Panc1 (cell line): ENCODE data around the gene C20orf204. TPM values are rescaled to one million over a fixed set of nuclear protein-coding genes. Genes with fewer than 3 reads are reported as not detected.

Experiments
- ATAC-seq: fragments of 200-7000 bp; cut with Tn5 transposase; 2 replicates; pipeline ENCODE4 v1.9.1; 2020; ENCODE audit warnings: mild to moderate bottlenecking, moderate library complexity
- BruUV-seq: library from RNA; stranded (reverse); fragments of 400-500 nt; replicated peaks from 2 replicates; lab custom pipeline; 2021; lab: Mats Ljungman, UMichigan
- CTCF ChIA-PET: fragments of 300-600 bp; sonication (Branson Sonifier 250); formaldehyde crosslinking; loops from one replicate; lab custom pipeline; 2022; ENCODE audit warnings: antibody characterized with exemption; lab: Charles Lee
- POLR2A ChIA-PET: fragments of 300-600 bp; sonication (Branson Sonifier 250); formaldehyde crosslinking; loops from one replicate; lab custom pipeline; 2022; ENCODE audit warnings: antibody characterized with exemption; lab: Charles Lee
- DNase-seq: peaks from one replicate; pipeline ENCODE4 v3.0.0-alpha.2; 2010; ENCODE audit warnings: low read depth, low spot score
- H3K27ac ChIP-seq: 2 replicates; pipeline ENCODE4 v1.5.1; 2011; ENCODE audit warnings: mild to moderate bottlenecking, low read length, inconsistent platforms
- H3K27me3 ChIP-seq: fragments of 200-500 bp; sonication (Bioruptor generic); 2 replicates; pipeline ENCODE4 v1.6.0; 2014; ENCODE audit warnings: low read length, inconsistent platforms; ENCODE audit not compliant: control insufficient read depth, insufficient read depth
- H3K36me3 ChIP-seq: fragments of 200-500 bp; sonication (Bioruptor generic); 2 replicates; pipeline ENCODE4 v1.5.1; 2014; ENCODE audit warnings: inconsistent platforms, mild to moderate bottlenecking, low read length, moderate library complexity; ENCODE audit not compliant: control insufficient read depth, insufficient read depth
- H3K4me1 ChIP-seq: 2 replicates; pipeline ENCODE4 v1.5.1; 2011; ENCODE audit warnings: inconsistent platforms, mild to moderate bottlenecking, low read length, moderate library complexity; ENCODE audit not compliant: control insufficient read depth, insufficient read depth
- H3K4me3 ChIP-seq, 2 experiments: 2 replicates each; pipeline ENCODE4 v1.5.1; 2011 to 2012; ENCODE audit warnings: low read depth in 2 of 2, low read length in 2 of 2, mild to moderate bottlenecking in 2 of 2, inconsistent platforms in 1 of 2, moderate library complexity in 1 of 2
- H3K9me3 ChIP-seq: fragments of 200-500 bp; sonication (Bioruptor generic); 2 replicates; pipeline ENCODE4 v1.5.1; 2014; ENCODE audit warnings: low read depth, mild to moderate bottlenecking, inconsistent platforms, low read length, moderate library complexity; ENCODE audit not compliant: control insufficient read depth, insufficient read depth
- POLR2AphosphoS5 ChIP-seq: IDR thresholded peaks from 2 replicates; pipeline ENCODE4 v1.6.1; 2012; ENCODE audit warnings: mild to moderate bottlenecking, low read depth, low read length, moderate library complexity
- REST ChIP-seq, 2 experiments: IDR thresholded peaks; 2 replicates each; pipeline ENCODE4 v1.6.1; 2011 to 2012; ENCODE audit warnings: low read depth in 2 of 2, control low read depth in 1 of 2, low read length in 1 of 2, mild to moderate bottlenecking in 1 of 2, moderate library complexity in 1 of 2; ENCODE audit not compliant: insufficient read depth in 1 of 2
- SIN3A ChIP-seq: IDR thresholded peaks from 2 replicates; pipeline ENCODE4 v1.6.1; 2012; ENCODE audit warnings: low read depth, mild to moderate bottlenecking, low read length, moderate library complexity, borderline replicate concordance; ENCODE audit not compliant: insufficient read depth
- TCF7L2 ChIP-seq: IDR thresholded peaks from 2 replicates; pipeline ENCODE4 v1.6.1; 2011; ENCODE audit warnings: mild to moderate bottlenecking, low read depth, low read length, inconsistent platforms
- in situ Hi-C: cut with HindIII; loops from 2 replicates; pipeline ENCODE4 v1.10.0; 2016; ENCODE audit warnings: low sequenced_read_pairs, low pct_unique_long_range_greater_than_20kb
- intact Hi-C: fragments of 100-400 bp; cut with micrococcal nuclease; formaldehyde crosslinking; loops from one replicate; pipeline ENCODE4 v1.10.0; 2022; ENCODE audit not compliant: unreplicated experiment
- total RNA-seq: library from RNA; stranded (reverse); gene quantifications from one replicate; pipeline ENCODE4 v1.2.1, GENCODE V29; 2021; ENCODE audit not compliant: unreplicated experiment
- TF ChIP-seq, protein P1 (sequence below): fragments of 450-650 bp; IDR thresholded peaks from 2 replicates; pipeline ENCODE4 v1.5.1; 2017; ENCODE audit warnings: mild to moderate bottlenecking

The C20orf204 gene
- total RNA-seq, 1 experiment from 2014 or later = 1.9 TPM

- TF ChIP-seq REST (IDR thresholded peaks at IDR 0.05; ENCODE audit: insufficient read depth in 1 of 2, low read depth in 2 of 2, low read length in 1 of 2) = no peak
- TF ChIP-seq, protein P1, sequence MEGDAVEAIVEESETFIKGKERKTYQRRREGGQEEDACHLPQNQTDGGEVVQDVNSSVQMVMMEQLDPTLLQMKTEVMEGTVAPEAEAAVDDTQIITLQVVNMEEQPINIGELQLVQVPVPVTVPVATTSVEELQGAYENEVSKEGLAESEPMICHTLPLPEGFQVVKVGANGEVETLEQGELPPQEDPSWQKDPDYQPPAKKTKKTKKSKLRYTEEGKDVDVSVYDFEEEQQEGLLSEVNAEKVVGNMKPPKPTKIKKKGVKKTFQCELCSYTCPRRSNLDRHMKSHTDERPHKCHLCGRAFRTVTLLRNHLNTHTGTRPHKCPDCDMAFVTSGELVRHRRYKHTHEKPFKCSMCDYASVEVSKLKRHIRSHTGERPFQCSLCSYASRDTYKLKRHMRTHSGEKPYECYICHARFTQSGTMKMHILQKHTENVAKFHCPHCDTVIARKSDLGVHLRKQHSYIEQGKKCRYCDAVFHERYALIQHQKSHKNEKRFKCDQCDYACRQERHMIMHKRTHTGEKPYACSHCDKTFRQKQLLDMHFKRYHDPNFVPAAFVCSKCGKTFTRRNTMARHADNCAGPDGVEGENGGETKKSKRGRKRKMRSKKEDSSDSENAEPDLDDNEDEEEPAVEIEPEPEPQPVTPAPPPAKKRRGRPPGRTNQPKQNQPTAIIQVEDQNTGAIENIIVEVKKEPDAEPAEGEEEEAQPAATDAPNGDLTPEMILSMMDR = no peak
- Histone ChIP-seq H3K36me3 (peaks cover 9% of the 10 kb centered on the region), H3K27ac (no peak overlapping the region), H3K9me3 (no peaks in the 10 kb centered on the region), H3K4me1 (no peaks in the 10 kb centered on the region), H3K27me3 (no peaks in the 10 kb centered on the region), H3K4me3 (no peak overlapping the region)
- POLR2A ChIA-PET = no interaction called here
- intact Hi-C loops = no loop called here
- ATAC-seq (no peak), DNase-seq (no peak)
- no TSS peak for BruUV-seq
- CTCF ChIA-PET = interaction anchor here (0.9 kb wide), 1 partner anchor 9 kb away, joined by 3 read pairs; no protein-coding TSS in a partner anchor
- in situ Hi-C loops = no loop called here
These were observed 6.5 kb upstream of the C20orf204 start for GRCh38 chr20:64029293-64030117.

GRCh38 chr20:64030371-64031134, 5.4 kb upstream of the C20orf204 start:
- ChIA-PET POLR2A (no interaction called here), CTCF (interaction anchor here (0.9 kb wide), 1 partner anchor 8 kb away, joined by 3 read pairs; no protein-coding TSS in a partner anchor)
- Histone ChIP-seq H3K27me3 (no peaks in the 10 kb centered on the region), H3K36me3 (peaks cover 8% of the 10 kb centered on the region), H3K4me3 (no peak overlapping the region), H3K4me1 (peaks cover 10% of the 10 kb centered on the region), H3K27ac (no peak overlapping the region), H3K9me3 (no peaks in the 10 kb centered on the region)
- ATAC-seq = no peak
- intact Hi-C loops = no loop called here
- in situ Hi-C loops = no loop called here
- DNase-seq = no peak
- no TSS peak for BruUV-seq
- no peak for TF ChIP-seq POLR2AphosphoS5
- TF ChIP-seq, protein P1 = no peak
- no peak for TF ChIP-seq REST (IDR thresholded peaks at IDR 0.05; ENCODE audit: insufficient read depth in 1 of 2, low read depth in 2 of 2, low read length in 1 of 2)
- no peak for TF ChIP-seq TCF7L2
- no peak for TF ChIP-seq SIN3A
